Hippocampal formation (tissue), 2 donors: ENCODE measurements around the gene LMOD1.
A peak's percentile ranks its signal among the peaks of the same experiment; 100 is the strongest.
"Not testable (repeated sequence)": the region's sequence is repeated elsewhere in the genome, so short reads cannot be mapped to it uniquely, and the experiment has no call there.

Experiments used
- DNase-seq, 2 donors: peaks; one replicate each; lab custom pipeline; 2025; lab: John Stamatoyannopoulos, UW

LMOD1 gene

DNA sequence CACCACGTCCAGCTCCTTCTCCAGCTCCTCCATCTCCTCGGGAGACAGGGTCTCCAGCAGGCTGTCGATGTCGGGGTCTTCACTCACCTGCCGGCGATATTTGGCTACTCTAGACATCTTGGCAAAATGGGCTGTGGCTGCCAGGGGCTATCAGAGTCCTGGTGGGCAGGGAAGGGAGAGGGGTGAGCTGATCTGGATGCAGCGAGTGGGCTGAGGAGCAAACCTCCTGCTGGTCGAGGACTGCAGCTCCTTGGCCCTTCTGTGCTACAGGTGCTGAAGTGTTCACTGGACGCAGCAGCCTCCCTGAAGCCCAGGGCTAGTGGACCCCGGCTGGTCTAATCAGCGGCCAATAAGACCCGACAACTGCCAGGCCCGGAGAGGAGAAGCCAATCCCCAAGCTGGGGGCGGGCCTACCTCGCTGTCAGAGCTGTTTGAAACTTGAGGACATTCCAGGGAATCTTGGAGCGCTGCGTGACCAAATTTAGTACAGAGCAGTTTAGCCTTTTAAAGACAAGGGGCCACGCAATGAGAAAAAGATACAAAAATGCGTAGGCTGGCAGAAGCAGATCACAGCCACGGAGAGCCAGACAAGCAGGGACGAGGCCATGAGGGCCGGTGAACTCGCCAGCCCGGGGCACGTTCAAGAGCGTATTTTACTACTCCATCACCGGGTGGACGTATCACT lies at the start of gene LMOD1:
TSS of gene LMOD1 (minus strand) at position 325 of the 685 bp plus-strand sequence. CDS start at position 117, 208 bp downstream.
- peak; percentile 11 to 56 for DNase-seq

GRCh38 chr1:201990427-201990826 lies 44.1 kb upstream of the LMOD1 start:
- DNase-seq, result no peak

- no peak for DNase-seq
Observed at GRCh38 chr1:201989354-201990128, 43.2 kb upstream of the LMOD1 start.

- DNase-seq, result no peak
Observed at GRCh38 chr1:201988601-201989000, 42.3 kb upstream of the LMOD1 start.

- DNase-seq, result no peak
Observed at GRCh38 chr1:201985355-201985754, 39.0 kb upstream of the LMOD1 start.

DNA sequence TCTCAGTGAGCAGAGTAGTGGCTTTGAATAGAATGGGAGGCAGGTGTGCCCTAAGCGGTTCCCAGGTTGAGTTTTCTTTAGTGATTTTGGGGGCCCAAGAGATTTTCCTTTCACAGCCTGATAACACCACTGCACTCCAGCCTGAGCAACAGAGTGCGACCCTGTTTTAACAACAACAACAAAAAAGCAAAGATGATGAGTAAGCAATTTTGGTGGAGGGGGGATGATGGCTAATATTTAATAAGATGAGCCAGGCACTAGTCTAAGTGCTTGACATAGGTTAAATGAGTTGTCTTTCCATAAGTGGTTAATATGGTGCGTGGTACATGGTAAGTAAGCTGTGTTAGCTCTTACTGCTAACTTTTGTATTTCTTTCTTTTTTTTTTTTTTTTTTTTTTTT lies 38.1 kb upstream of the LMOD1 start:
- no peak for DNase-seq

- no peak for DNase-seq
Observed at GRCh38 chr1:201983380-201983805, 37.0 kb upstream of the LMOD1 start.

DNA sequence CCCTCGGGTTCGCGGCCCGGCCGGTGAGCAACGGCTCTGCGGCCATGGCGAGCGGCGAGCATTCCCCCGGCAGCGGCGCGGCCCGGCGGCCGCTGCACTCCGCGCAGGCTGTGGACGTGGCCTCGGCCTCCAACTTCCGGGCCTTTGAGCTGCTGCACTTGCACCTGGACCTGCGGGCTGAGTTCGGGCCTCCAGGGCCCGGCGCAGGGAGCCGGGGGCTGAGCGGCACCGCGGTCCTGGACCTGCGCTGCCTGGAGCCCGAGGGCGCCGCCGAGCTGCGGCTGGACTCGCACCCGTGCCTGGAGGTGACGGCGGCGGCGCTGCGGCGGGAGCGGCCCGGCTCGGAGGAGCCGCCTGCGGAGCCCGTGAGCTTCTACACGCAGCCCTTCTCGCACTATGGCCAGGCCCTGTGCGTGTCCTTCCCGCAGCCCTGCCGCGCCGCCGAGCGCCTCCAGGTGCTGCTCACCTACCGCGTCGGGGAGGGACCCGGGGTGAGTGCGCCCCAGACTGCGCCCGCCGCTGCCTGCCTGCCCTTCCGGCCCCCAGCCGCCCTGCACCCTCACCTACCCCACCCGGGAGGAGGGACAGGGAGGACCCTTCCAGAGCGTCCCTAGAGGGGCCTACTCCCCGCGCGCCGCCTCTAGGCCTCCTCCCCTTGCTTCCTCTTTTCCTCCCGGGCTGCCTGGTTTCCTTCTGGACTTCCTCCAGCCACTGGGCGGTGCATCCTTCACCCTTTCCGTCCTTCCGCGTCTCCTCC lies 36.5 kb upstream of the LMOD1 start, which contains the start of gene RNPEP:
TSS of gene RNPEP (plus strand) at position 26 of the 757 bp plus-strand sequence. CDS start at position 45, 19 bp downstream.
- DNase-seq, result peak; percentile 47 to 62

- DNase-seq, result peak; percentile 53 to 70
Observed at GRCh38 chr1:201982082-201982622, 35.8 kb upstream of the LMOD1 start.

DNA sequence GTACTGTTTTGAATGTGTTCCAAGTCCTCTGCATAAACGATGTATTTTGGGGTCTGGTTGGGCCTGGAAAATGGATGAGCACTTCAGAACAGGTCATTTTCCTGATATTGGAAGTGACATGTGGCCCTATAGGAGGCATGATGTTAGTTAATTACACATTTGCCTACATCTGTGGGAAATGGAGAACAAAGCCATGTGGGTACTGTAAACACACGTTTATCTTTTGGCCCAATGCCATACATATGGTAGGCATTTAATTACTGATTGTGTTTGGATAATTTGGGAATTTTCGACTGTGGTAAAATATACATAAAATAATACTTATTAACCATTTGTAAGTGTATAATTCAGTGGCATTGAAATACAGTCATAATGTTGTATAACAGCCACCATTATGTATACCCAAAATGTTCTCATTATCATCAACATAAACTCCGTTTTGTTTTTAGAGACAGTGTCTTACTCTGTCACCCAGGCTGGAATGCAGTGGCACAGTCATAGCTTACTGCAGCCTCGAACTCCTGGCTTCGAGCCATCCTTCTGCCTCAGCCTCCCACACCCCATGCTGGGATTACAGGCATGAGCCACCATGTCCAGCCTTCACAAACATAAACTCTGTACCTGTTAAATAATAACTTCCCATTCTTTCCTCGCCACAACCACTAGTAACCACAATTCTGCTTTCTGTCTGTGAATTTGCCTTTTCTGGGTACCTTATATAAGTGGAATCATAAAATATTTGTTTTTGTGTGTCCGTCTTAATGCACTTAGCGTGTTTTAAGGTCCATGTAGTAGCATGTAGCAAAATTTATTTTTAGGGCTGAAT lies 24.2 kb upstream of the LMOD1 start:
- DNase-seq, result no peak

DNA sequence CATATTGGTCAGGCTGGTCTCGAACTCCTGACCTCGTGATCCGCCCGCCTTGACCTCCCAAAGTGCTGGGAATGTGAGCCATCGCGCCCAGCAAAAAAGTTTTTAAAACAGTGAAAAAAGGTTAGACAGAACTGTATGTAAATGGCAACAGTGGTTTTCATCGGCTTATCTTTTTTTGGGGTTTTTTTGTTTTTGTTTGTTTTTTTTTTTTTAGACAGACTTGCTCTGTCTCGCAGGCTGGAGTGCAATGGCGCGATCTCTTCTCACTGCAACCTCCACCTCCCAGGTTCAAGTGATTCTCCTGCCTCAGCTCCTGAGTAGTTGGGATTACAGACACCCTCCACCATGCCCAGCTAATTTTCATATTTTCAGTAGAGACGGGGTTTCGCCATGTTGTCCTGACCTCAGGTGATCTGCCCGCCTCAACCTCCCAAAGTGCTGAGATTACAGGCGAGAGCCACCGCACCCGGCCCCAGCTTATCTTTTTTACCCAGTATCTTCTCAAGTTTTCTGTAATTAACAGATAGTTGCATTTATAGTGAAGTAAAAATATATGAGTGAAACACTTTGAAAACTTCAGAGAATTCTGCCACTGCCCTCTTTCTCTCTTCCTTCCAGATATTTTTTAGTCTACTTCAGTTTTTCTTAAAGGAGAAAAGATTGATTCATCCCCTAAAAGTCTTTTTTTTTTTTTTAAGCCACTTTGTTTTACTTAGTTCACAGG lies 22.0 kb upstream of the LMOD1 start:
- no peak for DNase-seq

DNA sequence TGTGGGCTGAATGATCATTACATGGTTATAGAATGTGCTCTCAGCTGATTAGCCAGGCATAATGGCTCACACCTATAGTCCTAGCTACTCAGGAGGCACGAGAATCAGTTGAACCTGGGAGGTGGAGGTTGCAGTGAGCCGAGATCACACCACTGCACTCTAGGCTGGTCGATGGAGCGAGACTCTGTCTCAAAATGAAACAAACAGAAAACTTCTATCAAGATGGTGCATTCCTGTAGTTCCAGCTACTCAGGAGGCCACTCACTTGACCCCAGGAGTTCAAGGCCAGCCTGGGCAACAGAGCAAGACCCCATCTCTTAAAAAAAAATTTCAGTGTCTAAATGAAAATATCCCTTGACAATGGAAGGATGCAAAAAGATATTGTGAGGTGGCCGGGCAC lies 19.8 kb upstream of the LMOD1 start:
- no peak for DNase-seq

- no peak for DNase-seq
Observed at GRCh38 chr1:201964261-201964660, 17.9 kb upstream of the LMOD1 start.

- not testable (repeated sequence) for DNase-seq
Observed at GRCh38 chr1:201962382-201962781, 16.0 kb upstream of the LMOD1 start.

DNA sequence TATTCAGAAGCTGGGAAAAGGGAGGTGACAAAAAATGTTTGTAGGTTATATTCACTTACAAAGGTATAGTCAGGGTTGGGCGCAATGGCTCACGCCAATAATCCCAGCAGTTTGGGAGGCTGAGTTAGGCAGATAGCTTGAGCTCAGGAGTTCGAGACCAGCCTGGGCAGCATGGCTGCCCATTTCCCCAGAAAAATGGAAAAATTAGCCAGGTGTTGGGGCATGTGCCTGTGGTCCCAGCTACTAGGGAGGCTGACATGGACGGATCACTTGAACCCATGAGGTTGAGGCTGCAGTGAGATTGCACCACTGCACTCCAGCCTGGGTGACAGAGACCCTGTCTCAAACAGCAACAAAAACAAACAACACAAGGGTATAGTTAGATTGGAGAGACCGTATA lies 12.0 kb upstream of the LMOD1 start:
- DNase-seq, result no peak

GRCh38 chr1:201955729-201956143 lies 9.4 kb upstream of the LMOD1 start:
- no peak for DNase-seq

- peak; percentile 96 to 97 for DNase-seq
Observed at GRCh38 chr1:201955009-201955728, 8.8 kb upstream of the LMOD1 start, which contains the start of gene TIMM17A. TSS of gene TIMM17A (plus strand) at chr1:201955503. CDS start at chr1:201955527, 24 bp downstream.

DNA sequence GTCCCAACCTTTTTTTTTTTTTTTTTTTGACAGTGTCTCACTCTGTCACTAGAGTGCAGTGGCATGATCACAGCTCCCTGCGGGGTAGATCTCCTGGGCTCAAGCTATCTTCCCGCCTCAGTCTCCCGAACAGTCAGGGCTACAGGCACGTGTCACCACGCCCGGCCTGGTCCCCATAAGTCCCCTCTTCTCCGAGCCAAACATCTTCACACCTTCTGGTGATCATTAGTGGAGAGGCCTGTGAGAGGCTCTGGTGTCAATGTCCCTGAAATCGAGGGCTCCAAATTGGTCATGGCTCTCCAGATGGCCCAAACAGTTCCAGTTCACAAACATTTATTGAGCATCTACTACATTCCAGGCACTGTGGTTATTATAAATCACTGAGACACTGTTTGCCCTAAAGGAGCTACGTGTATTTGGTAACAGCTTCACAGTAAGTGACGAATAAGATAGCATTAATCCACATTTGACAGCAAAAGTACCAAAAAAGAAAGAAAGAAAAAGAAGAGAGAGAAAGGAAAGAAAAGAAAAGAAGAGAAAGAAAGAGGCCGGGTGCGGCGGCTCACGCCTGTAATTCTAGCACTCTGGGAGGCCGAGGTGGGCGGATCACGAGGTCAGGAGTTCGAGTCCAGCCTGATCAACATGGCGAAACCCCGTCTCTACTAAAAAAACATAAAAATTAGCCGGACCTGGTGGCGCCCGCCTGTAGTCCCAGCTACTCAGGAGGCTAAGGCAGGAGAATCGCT lies 8.1 kb upstream of the LMOD1 start:
- no peak for DNase-seq

- DNase-seq, result no peak
Observed at GRCh38 chr1:201949491-201949890, 3.1 kb upstream of the LMOD1 start.
